Right hindlimb (tissue), 1 donor: ENCODE measurements around the gene IQCF2.
"Not testable (repeated sequence)": the region's sequence is repeated elsewhere in the genome, so short reads cannot be mapped to it uniquely, and the experiment has no call there.

Experiments
- DNase-seq: peaks from one replicate; pipeline ENCODE4 v3.0.0-alpha.2; 2018

IQCF2 gene

DNA sequence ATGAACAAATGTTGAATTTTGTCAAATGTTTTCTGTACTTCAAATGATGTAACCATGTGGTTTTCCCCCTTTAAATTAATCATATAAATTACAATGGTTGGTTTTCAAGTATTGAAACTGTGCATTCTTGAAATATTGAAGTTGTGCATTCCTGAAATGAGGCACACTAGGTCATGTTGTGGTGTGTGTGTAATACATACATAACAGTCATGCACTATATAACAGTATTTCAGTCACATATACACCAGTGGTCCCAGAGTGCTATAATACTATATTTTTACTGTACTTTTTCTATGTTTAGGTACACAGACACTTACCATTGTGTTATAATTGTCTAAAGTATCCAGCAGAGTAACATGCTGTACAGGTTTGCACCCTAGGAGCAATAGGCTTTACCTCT is 25.0 kb downstream of the IQCF2 start:
- no peak for DNase-seq

DNA sequence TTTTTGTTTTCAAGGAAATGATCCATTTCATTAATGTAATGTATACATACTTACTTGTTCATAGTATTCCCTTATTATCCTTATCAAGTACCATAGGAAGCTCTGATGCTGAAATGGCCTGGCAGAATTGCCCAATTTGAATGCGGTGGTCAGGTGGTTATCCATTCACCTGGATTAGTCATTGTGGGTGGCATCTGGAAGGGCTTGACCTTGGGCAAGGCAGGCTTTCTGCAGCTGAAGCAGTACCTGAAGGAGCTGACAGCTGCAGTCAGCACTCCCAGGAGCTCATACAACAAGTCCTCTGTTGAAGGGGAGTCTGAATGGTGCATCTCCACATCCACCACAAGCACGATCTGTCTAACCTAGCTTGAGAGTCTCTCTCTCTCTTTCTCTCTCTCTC is 26.2 kb downstream of the IQCF2 start:
- DNase-seq: no peak

GRCh38 chr3:51888463-51889105 is 27.2 kb downstream of the IQCF2 start:
- DNase-seq: no peak

DNA sequence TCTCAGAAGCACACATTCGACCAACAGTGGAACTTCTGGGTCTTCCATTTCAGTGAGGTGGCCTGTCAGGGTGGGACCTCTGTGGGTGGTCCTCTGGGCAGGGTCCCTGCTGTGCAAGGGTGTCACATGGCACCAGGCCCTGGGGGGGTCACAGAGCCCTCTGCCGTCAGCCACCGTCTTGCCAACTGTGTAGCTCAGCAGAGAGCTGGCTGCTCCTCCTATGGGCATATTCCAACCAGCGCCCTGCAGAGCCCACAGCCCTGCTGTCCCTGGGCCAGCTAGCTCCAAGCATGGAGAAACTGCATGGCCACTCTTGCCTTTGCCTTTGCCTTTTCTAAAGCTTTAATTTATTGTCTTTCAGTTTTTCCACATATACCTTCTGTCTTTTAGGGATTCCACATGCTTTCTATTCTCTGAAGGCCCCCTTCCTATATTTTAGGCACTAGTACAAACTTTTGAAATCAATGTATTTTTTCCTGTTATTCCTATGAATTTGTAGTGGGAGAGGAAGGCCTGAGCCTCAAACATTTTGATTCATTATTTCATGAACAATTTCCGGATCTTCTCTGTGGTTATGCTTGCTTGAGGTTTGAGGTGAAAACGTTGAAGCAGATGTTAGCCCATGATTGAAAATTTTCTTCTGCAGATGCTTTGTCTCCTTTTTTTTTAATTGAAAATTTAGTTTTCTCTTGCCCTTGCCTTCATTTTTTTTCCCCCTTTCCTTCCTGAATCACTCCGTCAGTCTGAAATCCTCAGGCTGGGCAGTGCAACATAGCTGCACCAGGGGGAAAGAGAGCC is 30.0 kb downstream of the IQCF2 start:
- no peak for DNase-seq

- DNase-seq: no peak
Measured at GRCh38 chr3:51894391-51894790, 33.0 kb downstream of the IQCF2 start.

DNA sequence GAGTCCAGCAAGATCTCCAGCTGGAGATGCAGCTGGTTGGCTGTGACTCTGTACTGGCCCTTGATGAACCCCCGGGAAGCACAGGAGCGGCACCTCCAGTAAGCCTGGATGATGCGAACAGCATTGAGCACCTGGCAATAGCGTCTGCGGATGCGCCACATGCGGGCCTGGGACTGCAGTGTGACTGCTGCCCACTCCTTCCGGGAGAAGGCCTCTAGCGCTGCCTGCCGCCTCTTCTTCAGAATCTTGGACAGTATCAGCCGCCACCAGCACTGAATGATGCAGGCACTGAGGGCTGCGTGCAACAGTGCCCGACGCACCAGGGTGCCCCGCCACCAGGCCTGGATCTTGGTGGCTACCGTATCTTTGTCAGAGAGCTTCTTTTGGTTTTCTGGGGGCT is 33.5 kb downstream of the IQCF2 start:
- DNase-seq: no peak

DNA sequence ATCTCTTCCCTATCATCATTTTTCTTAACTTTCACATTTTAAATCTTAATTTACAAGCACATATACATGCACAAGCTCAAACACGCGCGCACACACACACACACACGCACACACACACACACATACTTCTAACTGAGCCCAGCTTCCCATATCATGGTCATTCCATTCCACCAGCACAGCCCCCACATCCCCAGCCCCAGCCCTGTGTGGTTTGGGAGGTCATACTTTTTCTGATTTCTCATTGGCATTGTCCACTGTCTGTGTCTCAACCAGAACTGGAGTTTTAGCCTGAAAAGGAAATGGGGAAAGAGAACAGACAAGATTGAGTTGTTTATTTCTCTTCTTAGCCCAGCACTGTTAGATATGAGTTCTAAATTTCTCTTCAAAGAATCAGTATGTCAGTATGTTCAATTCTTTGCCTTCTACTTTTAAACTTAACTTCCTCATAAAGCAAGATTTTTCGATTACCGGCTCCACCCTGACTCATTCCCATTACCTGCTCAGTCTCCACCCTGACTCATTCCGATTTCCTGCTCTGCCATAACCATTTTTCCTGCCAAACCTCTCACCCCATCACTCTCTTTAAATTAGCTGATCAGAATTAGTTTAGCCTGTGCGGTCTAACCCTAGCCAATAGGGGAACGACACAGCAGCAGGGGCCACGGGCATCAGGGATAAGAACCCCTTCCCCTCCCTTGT is 35.3 kb downstream of the IQCF2 start:
- DNase-seq: no peak

GRCh38 chr3:51897391-51897790 is 36.0 kb downstream of the IQCF2 start:
- DNase-seq: no peak

- not testable (repeated sequence) for DNase-seq
Measured at GRCh38 chr3:51900043-51900442, 38.6 kb downstream of the IQCF2 start.

DNA sequence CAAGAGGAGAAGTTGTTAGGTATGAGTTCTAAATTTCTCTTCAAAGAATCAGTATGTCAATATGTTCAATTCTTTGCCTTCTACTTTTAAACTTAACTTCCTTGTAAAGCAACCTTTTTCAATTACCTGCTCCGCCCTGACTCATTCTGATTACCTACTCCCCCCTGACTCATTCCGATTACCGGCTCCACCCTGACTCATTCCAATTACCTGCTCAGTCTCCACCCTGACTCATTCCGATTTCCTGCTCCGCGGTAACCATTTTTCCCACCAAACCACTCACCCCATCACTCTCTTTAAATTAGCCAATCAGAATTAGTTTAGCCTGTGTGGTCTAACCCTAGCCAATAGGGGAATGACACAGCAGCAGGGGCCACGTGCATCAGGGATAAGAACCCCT is 40.9 kb downstream of the IQCF2 start:
- not testable (repeated sequence) for DNase-seq

DNA sequence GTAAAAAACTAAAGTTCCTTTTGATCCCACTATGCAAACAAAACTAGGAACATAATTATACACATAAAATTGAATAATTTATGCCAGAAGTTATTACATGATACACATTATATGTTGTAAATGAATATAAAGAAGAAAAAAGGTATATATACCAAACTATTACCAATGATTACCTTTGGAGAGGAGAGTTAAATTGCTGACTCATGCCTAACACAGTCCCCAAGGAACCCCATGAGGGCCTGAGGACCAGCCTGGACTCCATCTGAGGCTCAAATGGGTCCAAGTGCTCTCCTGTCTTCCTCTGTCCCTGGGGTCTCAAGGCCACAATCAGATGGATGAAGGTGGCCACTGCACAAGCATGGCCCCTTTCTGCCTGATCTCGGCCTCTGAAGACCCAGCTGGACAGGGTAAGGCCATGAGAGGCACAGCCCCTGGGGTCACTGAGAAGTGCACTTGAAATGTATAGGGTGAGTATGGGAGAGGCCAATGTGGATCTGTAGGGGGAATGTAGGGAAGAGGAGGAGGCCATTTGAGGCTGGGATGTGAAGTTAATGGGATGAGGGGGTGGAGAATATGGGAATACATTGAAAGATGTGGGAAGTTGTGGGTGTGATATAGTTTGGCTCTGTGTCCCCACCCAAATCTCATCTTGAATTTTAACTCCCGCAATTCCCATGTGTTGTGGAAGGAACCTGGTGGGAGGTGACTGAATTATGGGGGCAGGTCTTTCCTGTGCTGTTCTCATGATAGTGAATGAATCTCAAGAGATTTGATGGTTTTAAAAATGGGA is 42.8 kb downstream of the IQCF2 start:
- no peak for DNase-seq

DNA sequence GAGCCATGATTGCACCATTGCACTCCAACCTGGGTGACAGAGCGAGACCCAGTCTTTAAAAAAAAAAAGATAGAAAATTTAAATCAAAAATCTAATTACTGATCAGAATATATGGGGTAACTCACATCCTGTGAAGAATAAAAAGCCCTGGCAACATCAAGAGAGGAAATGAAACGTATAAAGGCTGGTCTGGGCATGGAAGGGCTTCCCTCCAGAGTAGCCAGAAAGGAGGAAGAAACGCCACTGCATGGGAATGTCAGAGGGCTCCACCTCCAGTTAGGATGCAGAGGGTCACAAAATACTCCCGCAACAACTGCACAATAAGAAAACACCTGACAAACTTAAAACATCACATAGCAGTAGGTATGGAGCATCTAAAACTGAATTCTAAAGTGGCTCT is 46.6 kb downstream of the IQCF2 start:
- no peak for DNase-seq
